B cell (primary cell): ENCODE results near the gene MRLN. TPM values are rescaled to one million over a fixed set of nuclear protein-coding genes. Genes with fewer than 3 reads are reported as not detected.
"Not testable (repeated sequence)": the region's sequence is repeated elsewhere in the genome, so short reads cannot be mapped to it uniquely, and the experiment has no call there.

Source experiments
- ATAC-seq: fragments of 200-7000 bp; cut with Tn5 transposase; one replicate; pipeline ENCODE4 v1.10.0; 2021; ENCODE audit warnings: low read depth, mild to moderate bottlenecking, moderate number of reproducible peaks, moderate library complexity
- CTCF ChIA-PET: fragments of 350-600 bp; sonication (Branson Sonifier 250); formaldehyde crosslinking; loops from one replicate; lab custom pipeline; 2021; ENCODE audit warnings: antibody characterized with exemption, inconsistent platforms; lab: Charles Lee
- POLR2A ChIA-PET: fragments of 350-600 bp; sonication (Branson Sonifier 250); formaldehyde crosslinking; loops from one replicate; lab custom pipeline; 2021; ENCODE audit warnings: antibody characterized with exemption; lab: Charles Lee
- DNase-seq: peaks from one replicate; pipeline ENCODE4 v3.0.0; 2013
- H2AFZ ChIP-seq: 2 replicates; pipeline ENCODE4 v1.6.1; 2012; ENCODE audit warnings: mild to moderate bottlenecking, low read depth, low read length; ENCODE audit not compliant: insufficient read depth, poor library complexity, severe bottlenecking
- H3K27ac ChIP-seq, 2 donors: 1 replicate in 1 of 2; 2 replicates in 1 of 2; pipeline ENCODE4 v1.5.1; 2012 to 2013; ENCODE audit warnings: low read length in 2 of 2, mild to moderate bottlenecking in 2 of 2, moderate library complexity in 1 of 2
- H3K27me3 ChIP-seq, 4 experiments: fragments of 200-600 bp in 1 of 4; sonication (generic) in 1 of 4; replicated peaks in 1 of 4; 1 replicate in 2 of 4; 2 replicates in 2 of 4; pipeline versions ENCODE4 v1.6.1 to v1.7.0; 2013 to 2016; ENCODE audit warnings: low read length in 3 of 4, mild to moderate bottlenecking in 2 of 4, mixed read lengths in 1 of 4, moderate library complexity in 1 of 4; ENCODE audit not compliant: insufficient read depth in 4 of 4, control insufficient read depth in 3 of 4; ENCODE audit errors: control extremely low read depth in 1 of 4
- H3K36me3 ChIP-seq, 2 experiments: replicated peaks in 1 of 2; 1 replicate in 1 of 2; 2 replicates in 1 of 2; pipeline versions ENCODE4 v1.6.1 to v1.7.1; 2013; ENCODE audit warnings: low read length in 1 of 2; ENCODE audit not compliant: insufficient read depth in 2 of 2, control insufficient read depth in 1 of 2; ENCODE audit errors: control extremely low read depth in 1 of 2, extremely low read depth in 1 of 2
- H3K4me1 ChIP-seq, 2 donors: fragments of 200-600 bp in 1 of 2; sonication (generic) in 1 of 2; 1 replicate in 1 of 2; 2 replicates in 1 of 2; pipeline versions ENCODE4 v1.5.1 to v1.6.1; 2013 to 2017; ENCODE audit warnings: low read length in 2 of 2; ENCODE audit not compliant: control insufficient read depth in 2 of 2, insufficient read depth in 2 of 2
- H3K4me2 ChIP-seq: replicated peaks from 2 replicates; pipeline ENCODE3; 2012; ENCODE audit warnings: mild to moderate bottlenecking, low read depth, low read length; ENCODE audit not compliant: poor library complexity, severe bottlenecking
- H3K4me3 ChIP-seq, 5 experiments: fragments of 200-600 bp in 1 of 5; sonication (generic) in 1 of 5; 1 replicate in 3 of 5; 2 replicates in 2 of 5; pipeline versions ENCODE4 v1.5.1 to v1.7.0; 2011 to 2016; ENCODE audit warnings: low read length in 4 of 5, mild to moderate bottlenecking in 4 of 5, low read depth in 2 of 5, control low read depth in 1 of 5, moderate library complexity in 1 of 5; ENCODE audit not compliant: insufficient read depth in 1 of 5; ENCODE audit errors: control extremely low read depth in 1 of 5, extremely low read depth in 1 of 5
- H3K79me2 ChIP-seq: fragments of 200-600 bp; sonication (generic); one replicate; pipeline ENCODE4 v1.6.0; 2016; ENCODE audit warnings: low read length; ENCODE audit not compliant: control insufficient read depth, insufficient read depth
- H3K9ac ChIP-seq: fragments of 200-600 bp; sonication (generic); 2 replicates; pipeline ENCODE4 v1.6.1; 2017; ENCODE audit warnings: mild to moderate bottlenecking, low read length, moderate library complexity
- H3K9me3 ChIP-seq, 3 donors: one replicate each; pipeline versions ENCODE4 v1.6.1 to v1.7.1; 2013; ENCODE audit warnings: low read length in 2 of 3; ENCODE audit not compliant: control insufficient read depth in 2 of 3, insufficient read depth in 1 of 3; ENCODE audit errors: control extremely low read depth in 1 of 3
- H4K20me1 ChIP-seq: 2 replicates; pipeline ENCODE4 v1.6.0; 2012; ENCODE audit warnings: mild to moderate bottlenecking, low read length; ENCODE audit not compliant: insufficient read depth, control insufficient read depth, poor library complexity, severe bottlenecking
- H3K27ac Mint-ChIP-seq: one replicate; pipeline ENCODE4 v1.8.0; 2021; ENCODE audit warnings: mixed read lengths
- H3K27me3 Mint-ChIP-seq: one replicate; pipeline ENCODE4 v1.8.0; 2021; ENCODE audit warnings: mixed read lengths
- H3K4me1 Mint-ChIP-seq: one replicate; pipeline ENCODE4 v1.8.0; 2021; ENCODE audit warnings: mixed read lengths
- H3K4me3 Mint-ChIP-seq: one replicate; pipeline ENCODE4 v1.8.0; 2021; ENCODE audit warnings: mixed read lengths
- H3K9me3 Mint-ChIP-seq: one replicate; pipeline ENCODE4 v1.8.0; 2022; ENCODE audit warnings: mixed read lengths; ENCODE audit not compliant: insufficient read depth
- EZH2 ChIP-seq: IDR thresholded peaks from 2 replicates; pipeline ENCODE4 v1.6.1; 2012; ENCODE audit warnings: borderline replicate concordance, low read depth, mild to moderate bottlenecking, moderate library complexity, low read length; ENCODE audit not compliant: insufficient read depth, poor library complexity, severe bottlenecking
- WGBS: methylation state at CpG from one replicate; pipeline ENCODE4 v1.1.5; 2013; ENCODE audit warnings: missing lambda C conversion rate; ENCODE audit not compliant: insufficient coverage; 5-methylcytosine and 5-hydroxymethylcytosine counted together
- intact Hi-C: fragments of 100-400 bp; cut with micrococcal nuclease; formaldehyde crosslinking; loops from one replicate; pipeline ENCODE4 v1.10.0; 2022
- polyA plus RNA-seq: library from polyadenylated mRNA; depleted of rRNA; stranded (reverse); fragments of >200 nt; gene quantifications from 2 replicates; pipeline ENCODE4 v1.2.3, GENCODE V29; 2012
- total RNA-seq, 2 donors: library from RNA; stranded (reverse); fragments of 120-200 nt in 1 of 2; gene quantifications; 1 replicate in 1 of 2; 2 replicates in 1 of 2; pipeline versions ENCODE4 v1.2.3 to v1.2.4, GENCODE V29; 2013 to 2022
- TF ChIP-seq, protein P1 (sequence below): fragments of 200-600 bp; IDR thresholded peaks from one replicate; pipeline ENCODE4 v1.8.0; 2022; ENCODE audit warnings: antibody characterized with exemption, mild to moderate bottlenecking

MRLN gene
- total and polyA plus RNA-seq, 2 donors (not counting 1 experiment from before 2014, with no cell fraction given): not detected

DNA sequence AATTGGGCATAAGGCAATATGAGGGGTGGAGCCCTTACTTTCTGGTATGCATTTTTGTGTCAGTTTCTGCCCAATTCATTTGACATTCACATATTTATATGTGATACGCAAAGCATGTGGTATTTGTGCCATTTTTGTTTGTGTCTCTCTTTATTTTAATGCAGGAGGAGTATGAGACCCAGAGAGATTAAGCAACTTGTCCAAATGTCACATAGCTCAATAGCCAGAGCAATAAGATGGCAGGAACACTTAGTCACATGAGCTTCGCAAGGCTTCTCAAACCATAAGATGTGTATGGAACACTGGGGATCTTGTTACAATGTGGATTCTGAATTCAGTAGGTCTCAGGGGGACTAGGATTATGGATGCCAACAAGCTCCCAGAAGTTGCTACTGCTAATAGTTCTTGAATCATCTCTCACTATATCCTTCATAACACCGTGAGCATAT, 19.2 kb downstream of the MRLN start:
- H3K9ac ChIP-seq: no peak overlapping the region
- no peak overlapping the region for H3K27ac Mint-ChIP-seq
- no peak overlapping the region for H3K27ac ChIP-seq
- POLR2A ChIA-PET: no interaction called here
- H3K79me2 ChIP-seq: no peaks in the 10 kb centered on the region
- TF ChIP-seq, protein P1, sequence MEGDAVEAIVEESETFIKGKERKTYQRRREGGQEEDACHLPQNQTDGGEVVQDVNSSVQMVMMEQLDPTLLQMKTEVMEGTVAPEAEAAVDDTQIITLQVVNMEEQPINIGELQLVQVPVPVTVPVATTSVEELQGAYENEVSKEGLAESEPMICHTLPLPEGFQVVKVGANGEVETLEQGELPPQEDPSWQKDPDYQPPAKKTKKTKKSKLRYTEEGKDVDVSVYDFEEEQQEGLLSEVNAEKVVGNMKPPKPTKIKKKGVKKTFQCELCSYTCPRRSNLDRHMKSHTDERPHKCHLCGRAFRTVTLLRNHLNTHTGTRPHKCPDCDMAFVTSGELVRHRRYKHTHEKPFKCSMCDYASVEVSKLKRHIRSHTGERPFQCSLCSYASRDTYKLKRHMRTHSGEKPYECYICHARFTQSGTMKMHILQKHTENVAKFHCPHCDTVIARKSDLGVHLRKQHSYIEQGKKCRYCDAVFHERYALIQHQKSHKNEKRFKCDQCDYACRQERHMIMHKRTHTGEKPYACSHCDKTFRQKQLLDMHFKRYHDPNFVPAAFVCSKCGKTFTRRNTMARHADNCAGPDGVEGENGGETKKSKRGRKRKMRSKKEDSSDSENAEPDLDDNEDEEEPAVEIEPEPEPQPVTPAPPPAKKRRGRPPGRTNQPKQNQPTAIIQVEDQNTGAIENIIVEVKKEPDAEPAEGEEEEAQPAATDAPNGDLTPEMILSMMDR: no peak
- no peak for TF ChIP-seq EZH2
- H3K27me3 ChIP-seq: no peaks in the 10 kb centered on the region
- H3K4me3 Mint-ChIP-seq: no peak overlapping the region
- no peak overlapping the region for H3K4me2 ChIP-seq
- no peaks in the 10 kb centered on the region for H3K36me3 ChIP-seq
- peaks cover 7% of the 10 kb centered on the region for H3K27me3 Mint-ChIP-seq
- no peaks in the 10 kb centered on the region for H3K4me1 Mint-ChIP-seq
- WGBS: 50% methylated on average over 2 of the region's 3 CpGs
- no peaks in the 10 kb centered on the region for H4K20me1 ChIP-seq
- no peak overlapping the region for H3K4me3 ChIP-seq
- CTCF ChIA-PET: no interaction called here
- no peaks in the 10 kb centered on the region for H3K9me3 Mint-ChIP-seq
- no peak overlapping the region for H2AFZ ChIP-seq
- no peak for ATAC-seq
- no peak for DNase-seq
- intact Hi-C loops: no loop called here
- H3K4me1 ChIP-seq: no peaks in the 10 kb centered on the region
- H3K9me3 ChIP-seq: no peaks in the 10 kb centered on the region

DNA sequence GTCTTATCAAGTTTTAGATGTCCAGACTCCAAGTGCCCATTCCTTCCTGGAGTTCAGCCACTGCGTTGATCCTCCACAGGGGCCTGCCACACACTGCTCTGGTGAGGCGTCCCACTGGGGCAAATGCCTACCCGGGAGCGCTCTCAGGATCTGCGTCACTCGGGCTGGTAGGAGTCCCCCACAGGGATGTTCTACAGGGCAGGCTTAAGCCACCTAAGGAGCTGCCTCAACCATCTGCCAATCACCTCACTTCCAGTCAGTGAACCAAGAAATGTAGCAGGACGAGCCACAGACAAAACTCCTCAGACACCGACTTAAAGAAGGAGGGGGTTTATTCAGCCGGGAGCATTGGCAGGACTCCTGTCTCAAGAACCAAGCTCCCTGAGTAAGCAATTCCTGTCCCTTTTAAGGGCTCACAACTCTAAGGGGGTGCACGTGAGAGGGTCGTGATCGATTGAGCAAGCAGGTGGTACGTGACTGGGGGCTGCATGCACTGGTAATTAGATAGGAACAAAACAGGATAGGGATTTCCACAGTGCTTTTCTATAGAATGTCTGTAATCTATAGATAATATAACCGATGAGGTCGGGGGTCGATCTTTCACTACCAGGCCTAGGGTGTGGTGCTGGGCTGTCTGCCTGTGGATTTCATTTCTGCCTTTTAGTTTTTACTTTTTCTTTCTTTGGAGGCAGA, 19.8 kb downstream of the MRLN start:
- H3K27me3 ChIP-seq, H3K36me3 ChIP-seq, intact Hi-C loops, H3K4me3 ChIP-seq, H3K79me2 ChIP-seq, H3K4me1 ChIP-seq, H3K27ac ChIP-seq, H3K27me3 Mint-ChIP-seq, H4K20me1 ChIP-seq, ATAC-seq, H3K27ac Mint-ChIP-seq, DNase-seq, CTCF ChIA-PET, H3K9me3 Mint-ChIP-seq, H3K9me3 ChIP-seq, H3K4me1 Mint-ChIP-seq, H2AFZ ChIP-seq, H3K9ac ChIP-seq, H3K4me3 Mint-ChIP-seq, POLR2A ChIA-PET, H3K4me2 ChIP-seq: not testable (repeated sequence)
- over 99% methylated on average over 10 of the region's 16 CpGs for WGBS

- H3K27me3 ChIP-seq, H2AFZ ChIP-seq, POLR2A ChIA-PET, ATAC-seq, H3K4me3 ChIP-seq, H3K36me3 ChIP-seq, DNase-seq, H3K27me3 Mint-ChIP-seq, H3K9ac ChIP-seq, H3K4me1 ChIP-seq, CTCF ChIA-PET, H3K4me2 ChIP-seq, H3K27ac Mint-ChIP-seq, H3K4me3 Mint-ChIP-seq, H3K4me1 Mint-ChIP-seq, intact Hi-C loops, H3K9me3 ChIP-seq, H3K27ac ChIP-seq, H3K9me3 Mint-ChIP-seq, H3K79me2 ChIP-seq, H4K20me1 ChIP-seq: not testable (repeated sequence)
- 100% methylated on average over 4 of the region's 4 CpGs for WGBS
These were observed 20.4 kb downstream of the MRLN start for GRCh38 chr10:59732849-59733248.
